Ramos (cell line): ENCODE data around the gene TP53I3.
"Not testable (repeated sequence)": the region's sequence is repeated elsewhere in the genome, so short reads cannot be mapped to it uniquely, and the experiment has no call there.

Source experiments
- in situ Hi-C: fragments of 300-500 bp; cut with MboI; formaldehyde crosslinking; loops from one replicate; pipeline ENCODE4 v1.14.3; 2022; ENCODE audit warnings: low sequenced_read_pairs; ENCODE audit not compliant: unreplicated experiment

TP53I3 gene

GRCh38 chr2:24058564-24059271, 25.9 kb downstream of the TP53I3 start:
- in situ Hi-C loops, result no loop called here

- in situ Hi-C loops, result no loop called here
These were observed 28.9 kb downstream of the TP53I3 start for GRCh38 chr2:24055750-24056149.

GRCh38 chr2:24054366-24055010, 30.1 kb downstream of the TP53I3 start:
- in situ Hi-C loops, result no loop called here

- in situ Hi-C loops, result no loop called here
These were observed 31.7 kb downstream of the TP53I3 start for GRCh38 chr2:24052951-24053350.

- in situ Hi-C loops, result no loop called here
These were observed 32.8 kb downstream of the TP53I3 start for GRCh38 chr2:24051833-24052232.

- in situ Hi-C loops, result no loop called here
These were observed 34.3 kb downstream of the TP53I3 start for GRCh38 chr2:24050041-24050979.

- in situ Hi-C loops, result no loop called here
These were observed 35.1 kb downstream of the TP53I3 start, which contains the start of gene FKBP1B for GRCh38 chr2:24049485-24050021. Gene FKBP1B, plus strand, starts transcription at chr2:24049741. Its CDS starts 109 bp downstream, at chr2:24049850.

GRCh38 chr2:24048769-24049484, 35.7 kb downstream of the TP53I3 start:
- in situ Hi-C loops, result no loop called here

- in situ Hi-C loops, result no loop called here
These were observed 37.0 kb downstream of the TP53I3 start for GRCh38 chr2:24047703-24048033.

GRCh38 chr2:24046930-24047702, 37.5 kb downstream of the TP53I3 start, which contains the start of gene WDCP:
Gene WDCP, minus strand, starts transcription at chr2:24047391. Its CDS starts 7,897 bp downstream, at chr2:24039494.
- in situ Hi-C loops, result no loop called here

GRCh38 chr2:24046599-24046929, 38.1 kb downstream of the TP53I3 start:
- in situ Hi-C loops, result no loop called here

- in situ Hi-C loops, result no loop called here
These were observed 38.8 kb downstream of the TP53I3 start for GRCh38 chr2:24045511-24046508.

GRCh38 chr2:24043133-24043532, 41.5 kb downstream of the TP53I3 start:
- in situ Hi-C loops, result not testable (repeated sequence)

GRCh38 chr2:24040511-24040910, 44.1 kb downstream of the TP53I3 start:
- in situ Hi-C loops, result no loop called here

GRCh38 chr2:24038786-24039499, 45.7 kb downstream of the TP53I3 start:
- in situ Hi-C loops, result no loop called here
